Smooth muscle cell (in vitro differentiated cells): ENCODE data around the gene ANKRD42. TPM values are rescaled to one million over a fixed set of nuclear protein-coding genes. Genes with fewer than 3 reads are reported as not detected.

Experiments
- DNase-seq: peaks from one replicate; lab custom pipeline; 2025; ENCODE audit not compliant: unreplicated experiment; lab: John Stamatoyannopoulos, UW
- H2AFZ ChIP-seq: fragments of 200-600 bp; sonication (generic); 2 replicates; pipeline ENCODE4 v1.6.0; 2016; ENCODE audit warnings: antibody characterized with exemption, low read depth, mild to moderate bottlenecking
- H3F3A ChIP-seq: fragments of 200-600 bp; sonication (generic); 2 replicates; pipeline ENCODE4 v1.6.0; 2017; ENCODE audit warnings: antibody characterized with exemption, low read depth
- H3K27ac ChIP-seq: fragments of 200-600 bp; sonication (generic); 2 replicates; pipeline ENCODE4 v1.5.1; 2016; ENCODE audit warnings: low read depth, mild to moderate bottlenecking
- H3K27me3 ChIP-seq: fragments of 200-600 bp; sonication (generic); 2 replicates; pipeline ENCODE4 v1.6.1; 2016; ENCODE audit warnings: low read depth, mild to moderate bottlenecking
- H3K36me3 ChIP-seq: fragments of 200-600 bp; sonication (generic); 2 replicates; pipeline ENCODE4 v1.5.1; 2016; ENCODE audit warnings: low read depth
- H3K4me1 ChIP-seq: fragments of 200-600 bp; sonication (generic); 2 replicates; pipeline ENCODE4 v1.5.1; 2016; ENCODE audit warnings: low read depth
- H3K4me2 ChIP-seq: fragments of 200-600 bp; sonication (generic); 2 replicates; pipeline ENCODE4 v1.6.0; 2016; ENCODE audit warnings: mild to moderate bottlenecking
- H3K4me3 ChIP-seq: fragments of 200-600 bp; sonication (generic); 2 replicates; pipeline ENCODE4 v1.5.1; 2016; ENCODE audit warnings: mild to moderate bottlenecking
- H3K79me2 ChIP-seq: fragments of 200-600 bp; sonication (generic); 2 replicates; pipeline ENCODE4 v1.6.0; 2016; ENCODE audit warnings: low read depth, mild to moderate bottlenecking
- H3K9ac ChIP-seq: fragments of 200-600 bp; sonication (generic); 2 replicates; pipeline ENCODE4 v1.6.0; 2016; ENCODE audit warnings: low read depth
- H3K9me3 ChIP-seq: fragments of 200-600 bp; sonication (generic); replicated peaks from 2 replicates; pipeline ENCODE4 v1.5.1; 2016; ENCODE audit warnings: low read depth
- H4K20me1 ChIP-seq: fragments of 200-600 bp; sonication (generic); 2 replicates; pipeline ENCODE4 v1.6.0; 2016; ENCODE audit warnings: low read depth
- WGBS: methylation state at CpG from one replicate; pipeline ENCODE4 v1.1.7; 2016; ENCODE audit warnings: low lambda C conversion rate; 5-methylcytosine and 5-hydroxymethylcytosine counted together
- polyA plus RNA-seq: library from polyadenylated mRNA; unstranded; fragments of >200 nt; fragmentation: Nextera tagmentation; extraction: Ambion mirVana; gene quantifications from 2 replicates; pipeline ENCODE4 v1.2.1, GENCODE V29; 2016
- total RNA-seq: library from RNA; depleted of rRNA; stranded (reverse); fragments of >200 nt; gene quantifications from 2 replicates; pipeline ENCODE4 v1.2.3, GENCODE V29; 2014
- TF ChIP-seq, protein P1 (sequence below): fragments of 200-600 bp; sonication (generic); IDR thresholded peaks from 2 replicates; pipeline ENCODE4 v1.5.1; 2017; ENCODE audit warnings: borderline replicate concordance, mild to moderate bottlenecking, antibody characterized with exemption; ENCODE audit not compliant: insufficient read depth, poor library complexity, severe bottlenecking

ANKRD42 gene
- total and polyA plus RNA-seq, 2 experiments from 2014 or later = 16.2 to 16.4 TPM

- Histone ChIP-seq H3K79me2 (no peaks in the 10 kb centered on the region), H3K27me3 (no peaks in the 10 kb centered on the region), H3K9ac (no peak overlapping the region), H3K9me3 (no peaks in the 10 kb centered on the region), H3K27ac (no peak overlapping the region), H3F3A (no peaks in the 10 kb centered on the region), H2AFZ (no peak overlapping the region), H3K4me2 (no peak overlapping the region), H3K4me1 (no peaks in the 10 kb centered on the region), H3K4me3 (no peak overlapping the region), H3K36me3 (peaks cover 5% of the 10 kb centered on the region), H4K20me1 (no peaks in the 10 kb centered on the region)
- 98% methylated on average over 2 of the region's 2 CpGs for WGBS
- TF ChIP-seq, protein P1, sequence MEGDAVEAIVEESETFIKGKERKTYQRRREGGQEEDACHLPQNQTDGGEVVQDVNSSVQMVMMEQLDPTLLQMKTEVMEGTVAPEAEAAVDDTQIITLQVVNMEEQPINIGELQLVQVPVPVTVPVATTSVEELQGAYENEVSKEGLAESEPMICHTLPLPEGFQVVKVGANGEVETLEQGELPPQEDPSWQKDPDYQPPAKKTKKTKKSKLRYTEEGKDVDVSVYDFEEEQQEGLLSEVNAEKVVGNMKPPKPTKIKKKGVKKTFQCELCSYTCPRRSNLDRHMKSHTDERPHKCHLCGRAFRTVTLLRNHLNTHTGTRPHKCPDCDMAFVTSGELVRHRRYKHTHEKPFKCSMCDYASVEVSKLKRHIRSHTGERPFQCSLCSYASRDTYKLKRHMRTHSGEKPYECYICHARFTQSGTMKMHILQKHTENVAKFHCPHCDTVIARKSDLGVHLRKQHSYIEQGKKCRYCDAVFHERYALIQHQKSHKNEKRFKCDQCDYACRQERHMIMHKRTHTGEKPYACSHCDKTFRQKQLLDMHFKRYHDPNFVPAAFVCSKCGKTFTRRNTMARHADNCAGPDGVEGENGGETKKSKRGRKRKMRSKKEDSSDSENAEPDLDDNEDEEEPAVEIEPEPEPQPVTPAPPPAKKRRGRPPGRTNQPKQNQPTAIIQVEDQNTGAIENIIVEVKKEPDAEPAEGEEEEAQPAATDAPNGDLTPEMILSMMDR = no peak
- no peak for DNase-seq
Measured at GRCh38 chr11:83252941-83253340, 59.4 kb downstream of the ANKRD42 start.

- Histone ChIP-seq H3K36me3 (peaks cover 5% of the 10 kb centered on the region), H3K9ac (no peak overlapping the region), H3K79me2 (no peaks in the 10 kb centered on the region), H4K20me1 (no peaks in the 10 kb centered on the region), H2AFZ (no peak overlapping the region), H3K9me3 (no peaks in the 10 kb centered on the region), H3K4me3 (no peak overlapping the region), H3K4me1 (no peaks in the 10 kb centered on the region), H3F3A (no peaks in the 10 kb centered on the region), H3K4me2 (no peak overlapping the region), H3K27me3 (no peaks in the 10 kb centered on the region), H3K27ac (no peak overlapping the region)
- TF ChIP-seq, protein P1 = no peak
- DNase-seq = no peak
- WGBS = 92% methylated on average over 3 of the region's 3 CpGs
Measured at GRCh38 chr11:83255366-83255765, 61.9 kb downstream of the ANKRD42 start.

GRCh38 chr11:83256602-83257340 is 63.3 kb downstream of the ANKRD42 start:
- Histone ChIP-seq H3K36me3 (peaks cover 8% of the 10 kb centered on the region), H3K4me1 (no peaks in the 10 kb centered on the region), H3K9me3 (no peaks in the 10 kb centered on the region), H3K4me2 (no peak overlapping the region), H3K27ac (peak overlapping the region; percentile 6), H3K79me2 (no peaks in the 10 kb centered on the region), H3K27me3 (no peaks in the 10 kb centered on the region), H3F3A (no peaks in the 10 kb centered on the region), H3K9ac (no peak overlapping the region), H2AFZ (no peak overlapping the region), H3K4me3 (no peak overlapping the region), H4K20me1 (no peaks in the 10 kb centered on the region)
- no peak for DNase-seq
- TF ChIP-seq, protein P1 = no peak
- 62% methylated on average over 3 of the region's 3 CpGs for WGBS

DNA sequence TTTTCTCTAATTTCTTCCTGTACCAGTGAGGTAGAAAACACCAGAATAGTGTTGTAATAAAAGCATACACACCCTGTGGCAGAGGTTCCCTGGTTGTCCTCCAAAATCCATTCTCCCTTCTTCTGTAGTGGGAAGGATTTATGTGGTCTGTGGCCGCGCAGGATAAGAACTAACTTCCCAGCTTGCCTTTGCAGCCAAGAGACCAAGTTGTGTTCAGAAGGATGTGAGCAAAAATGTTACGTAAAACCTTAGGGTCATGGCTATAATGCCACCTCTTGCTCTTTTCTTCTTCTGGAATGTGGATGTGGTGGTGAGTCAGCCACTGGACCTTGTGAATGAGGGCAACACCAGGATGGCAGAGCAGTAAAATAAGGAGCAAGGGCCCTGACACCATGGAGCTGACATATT is 64.3 kb downstream of the ANKRD42 start:
- H3K9ac ChIP-seq = no peak overlapping the region
- TF ChIP-seq, protein P1 = no peak
- no peaks in the 10 kb centered on the region for H3K9me3 ChIP-seq
- H3K4me1 ChIP-seq = no peaks in the 10 kb centered on the region
- no peaks in the 10 kb centered on the region for H3F3A ChIP-seq
- peak overlapping the region; percentile 6 for H3K27ac ChIP-seq
- H3K27me3 ChIP-seq = no peaks in the 10 kb centered on the region
- WGBS = 66% methylated on average over 3 of the region's 3 CpGs
- H3K79me2 ChIP-seq = no peaks in the 10 kb centered on the region
- H3K4me2 ChIP-seq = no peak overlapping the region
- H3K4me3 ChIP-seq = no peak overlapping the region
- H3K36me3 ChIP-seq = peaks cover 2% of the 10 kb centered on the region
- no peaks in the 10 kb centered on the region for H4K20me1 ChIP-seq
- DNase-seq = no peak
- H2AFZ ChIP-seq = no peak overlapping the region
